Epithelial cell of esophagus (primary cell): Measurements from ENCODE around the gene CCDC17.
"Not testable (repeated sequence)": the region's sequence is repeated elsewhere in the genome, so short reads cannot be mapped to it uniquely, and the experiment has no call there.

Experiments
- DNase-seq: peaks from one replicate; pipeline ENCODE4 v3.0.0; 2010; ENCODE audit warnings: low read depth
- H3K4me3 ChIP-seq: 2 replicates; pipeline ENCODE4 v1.5.1; 2011; ENCODE audit warnings: mild to moderate bottlenecking, low read length, control low read depth
- CTCF ChIP-seq: IDR thresholded peaks from 2 replicates; pipeline ENCODE4 v1.5.1; 2011; ENCODE audit warnings: low read depth, mild to moderate bottlenecking, low read length, control low read depth, inconsistent platforms; ENCODE audit not compliant: insufficient read depth; ENCODE audit errors: missing control alignments

CCDC17 gene

GRCh38 chr1:45615885-45616284 is 8.0 kb downstream of the CCDC17 start:
- no peak overlapping the region for H3K4me3 ChIP-seq
- no peak for TF ChIP-seq CTCF
- no peak for DNase-seq

- DNase-seq = peak; percentile 90
- TF ChIP-seq CTCF = no peak
- H3K4me3 ChIP-seq = no peak overlapping the region
Observed at GRCh38 chr1:45612941-45613579, 10.8 kb downstream of the CCDC17 start.

GRCh38 chr1:45610589-45611226 is 13.1 kb downstream of the CCDC17 start:
- DNase-seq = no peak
- H3K4me3 ChIP-seq = no peak overlapping the region
- TF ChIP-seq CTCF = no peak

- DNase-seq = no peak
- TF ChIP-seq CTCF = no peak
- no peak overlapping the region for H3K4me3 ChIP-seq
Observed at GRCh38 chr1:45608175-45609156, 15.4 kb downstream of the CCDC17 start.

- TF ChIP-seq CTCF = no peak
- H3K4me3 ChIP-seq = no peak overlapping the region
- DNase-seq = no peak
Observed at GRCh38 chr1:45607404-45608074, 16.3 kb downstream of the CCDC17 start.

- DNase-seq = no peak
- no peak overlapping the region for H3K4me3 ChIP-seq
- no peak for TF ChIP-seq CTCF
Observed at GRCh38 chr1:45604239-45604638, 19.6 kb downstream of the CCDC17 start.

- not testable (repeated sequence) for H3K4me3 ChIP-seq, DNase-seq
Observed at GRCh38 chr1:45596765-45597164, 27.1 kb downstream of the CCDC17 start.
